GM12873 (cell line): Measurements from ENCODE around the gene C5.

ENCODE experiments used
- CTCF ChIP-seq: IDR thresholded peaks from 2 replicates; pipeline ENCODE4 v1.5.1; 2012; ENCODE audit warnings: low read depth, mild to moderate bottlenecking, moderate library complexity, low read length, control low read depth; ENCODE audit not compliant: insufficient read depth; ENCODE audit errors: missing control alignments

C5 gene

DNA sequence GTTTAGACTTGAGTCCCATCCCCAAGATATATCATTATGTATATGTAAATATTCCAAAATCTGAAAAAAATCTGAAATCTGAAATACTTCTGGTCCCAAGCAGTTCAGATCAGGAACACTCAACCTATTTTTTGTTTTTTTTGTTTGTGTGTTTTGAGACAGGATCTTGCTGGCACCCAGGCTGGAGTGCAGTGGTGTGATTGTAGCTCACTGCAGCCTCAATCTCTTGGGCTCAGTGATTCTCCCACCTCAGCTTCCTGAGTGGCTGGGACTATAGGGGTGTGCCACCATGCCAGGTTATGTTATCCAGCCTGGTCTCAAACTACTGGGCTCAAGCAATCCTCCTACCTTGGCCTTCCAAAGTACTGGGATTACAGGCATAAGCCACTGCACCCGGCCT lies 72.8 kb downstream of the C5 start:
- no peak for TF ChIP-seq CTCF

GRCh38 chr9:120974921-120975320 lies 75.2 kb downstream of the C5 start:
- TF ChIP-seq CTCF = no peak

GRCh38 chr9:120974181-120974580 lies 75.9 kb downstream of the C5 start:
- no peak for TF ChIP-seq CTCF

- no peak for TF ChIP-seq CTCF
Observed at GRCh38 chr9:120971938-120972337, 78.1 kb downstream of the C5 start.

GRCh38 chr9:120970244-120970643 lies 79.8 kb downstream of the C5 start:
- no peak for TF ChIP-seq CTCF

- TF ChIP-seq CTCF = no peak
Observed at GRCh38 chr9:120966013-120966369, 84.1 kb downstream of the C5 start.

DNA sequence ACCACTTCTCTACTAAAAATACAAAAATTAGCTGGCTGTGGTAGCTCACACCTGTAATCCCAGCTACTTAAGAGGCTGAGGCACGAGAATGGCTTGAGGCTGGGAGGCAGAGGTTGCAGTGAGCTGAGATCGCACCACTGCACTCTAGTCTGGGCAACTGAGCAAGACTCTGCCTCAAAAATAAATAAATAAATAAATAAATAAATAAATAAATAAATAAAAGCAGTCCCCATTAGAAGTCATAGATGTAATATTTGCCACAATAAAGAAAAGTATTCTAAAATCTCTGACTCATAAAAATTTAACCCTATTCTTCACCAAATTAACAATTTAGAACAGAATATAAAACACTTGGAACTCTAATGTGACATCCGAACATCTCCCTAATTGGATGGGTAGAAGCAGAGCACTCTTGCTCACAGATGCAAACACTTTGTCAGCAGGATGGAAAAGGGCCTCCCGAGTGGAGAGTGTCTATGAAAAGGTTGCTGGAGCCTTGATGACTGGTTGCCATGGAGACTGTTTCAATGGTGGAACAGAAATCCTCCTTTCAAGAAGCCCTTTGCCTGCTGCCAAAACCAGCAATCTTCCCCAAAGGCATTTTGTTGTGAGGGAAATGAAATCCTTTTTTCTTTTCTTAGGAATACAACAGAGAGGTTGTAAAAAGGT lies 84.6 kb downstream of the C5 start:
- TF ChIP-seq CTCF = no peak
